Measurements from ENCODE around the gene SCAF4.
"Not testable (repeated sequence)": the region's sequence is repeated elsewhere in the genome, so short reads cannot be mapped to it uniquely, and the experiment has no call there.

The SCAF4 gene

DNA sequence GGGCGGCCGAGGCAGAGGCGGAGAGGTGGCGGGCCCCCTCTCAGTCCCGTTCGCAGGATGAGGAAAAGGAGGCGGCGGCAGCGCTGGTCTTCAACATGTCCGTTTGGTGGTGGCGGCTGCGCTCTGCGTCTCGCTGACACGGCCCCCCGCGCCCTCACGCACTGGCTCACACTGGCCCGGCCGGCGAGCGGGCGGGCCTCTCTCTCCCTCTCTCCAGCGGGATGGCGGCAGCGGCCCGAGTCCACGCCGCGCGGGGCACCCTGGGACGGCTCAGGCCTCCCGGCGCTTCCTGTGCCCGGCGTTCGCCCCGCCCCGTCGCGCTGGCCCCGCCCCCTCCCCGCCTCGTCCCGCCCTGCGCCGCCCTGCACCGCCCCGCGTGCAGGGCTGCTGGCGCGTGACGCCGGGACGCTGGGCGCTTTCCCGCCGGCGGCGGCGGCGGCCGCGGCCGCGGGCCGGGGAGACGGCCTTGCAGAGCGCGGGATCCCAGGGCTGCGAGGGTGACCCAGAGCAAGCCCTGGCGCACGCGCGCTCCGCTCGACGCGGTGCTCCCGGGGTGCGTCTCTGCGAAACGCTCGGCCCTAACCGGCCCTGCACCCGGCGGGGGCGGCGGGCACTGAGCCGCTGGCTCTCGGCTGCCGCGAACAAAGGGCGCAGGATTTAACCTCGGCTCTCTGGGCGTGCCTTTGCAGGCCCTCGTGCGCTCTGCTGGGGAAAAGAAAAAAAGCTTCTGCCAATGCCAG lies at the start of gene SCAF4:
TSS of gene SCAF4 (minus strand) at position 262 of the 740 bp plus-strand sequence. CDS start 426 bp downstream, outside the sequence.
- peak; percentile 92 for DNase-seq (ENCODE audit: low spot score)

DNA sequence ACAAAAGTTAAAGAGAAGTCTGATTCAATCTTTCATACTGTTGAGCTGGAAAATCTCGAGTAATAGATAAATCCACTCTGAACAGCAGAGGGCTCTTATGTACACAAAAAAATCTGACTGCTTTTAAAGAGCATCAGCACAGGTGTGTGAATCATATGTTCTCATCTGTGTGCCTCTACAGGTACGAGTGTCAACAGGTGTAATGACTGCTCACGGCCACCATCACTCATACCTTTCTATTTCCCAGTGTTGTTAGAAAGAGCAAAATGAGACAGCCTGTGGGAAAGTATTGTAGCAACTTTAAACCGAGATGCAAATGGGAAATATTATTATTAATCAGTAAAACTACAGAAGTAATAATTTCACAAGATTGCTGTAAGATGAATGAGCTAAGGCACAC lies 49.0 kb upstream of the SCAF4 start:
- no peak for DNase-seq (ENCODE audit: low spot score)

DNA sequence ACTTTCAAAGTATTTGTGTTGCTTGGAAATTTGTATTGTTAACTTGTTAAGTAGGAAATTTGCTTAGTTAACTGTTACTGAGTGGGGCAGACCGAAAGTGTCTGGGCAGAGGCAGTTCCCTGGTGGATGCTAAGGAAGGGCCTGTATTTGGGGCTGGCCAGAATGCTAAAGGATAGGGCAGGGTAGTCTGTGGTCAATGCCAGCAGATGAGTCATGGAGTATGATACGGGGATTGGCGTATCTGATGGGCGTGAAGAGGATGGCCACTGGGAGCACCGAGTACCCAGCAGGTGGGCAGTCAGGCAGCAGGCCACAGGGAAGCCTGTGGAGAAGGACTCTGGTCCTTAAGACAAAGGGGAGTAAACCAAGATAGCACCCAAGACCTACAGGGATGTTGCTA lies 46.6 kb upstream of the SCAF4 start:
- DNase-seq (ENCODE audit: low spot score): no peak

DNA sequence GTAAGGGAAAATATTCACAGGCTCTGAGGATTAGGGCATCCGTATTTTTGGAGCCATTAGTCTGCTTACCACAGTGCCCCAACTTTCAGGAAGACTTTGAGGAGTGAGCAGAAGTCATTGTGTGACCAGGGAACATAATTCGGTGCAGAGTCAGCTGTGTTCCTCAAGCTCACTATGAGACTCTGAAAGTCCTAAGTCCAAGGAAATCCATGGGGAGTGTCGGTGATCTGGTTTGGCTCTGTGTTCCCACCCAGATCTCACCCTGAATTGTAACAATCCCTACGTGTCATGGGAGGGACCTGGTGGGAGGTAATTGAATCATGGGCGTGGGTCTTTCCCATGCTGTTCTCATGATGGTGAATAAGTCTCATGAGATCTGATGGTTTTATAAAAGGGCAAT lies 45.9 kb upstream of the SCAF4 start:
- DNase-seq (ENCODE audit: low spot score): no peak

DNA sequence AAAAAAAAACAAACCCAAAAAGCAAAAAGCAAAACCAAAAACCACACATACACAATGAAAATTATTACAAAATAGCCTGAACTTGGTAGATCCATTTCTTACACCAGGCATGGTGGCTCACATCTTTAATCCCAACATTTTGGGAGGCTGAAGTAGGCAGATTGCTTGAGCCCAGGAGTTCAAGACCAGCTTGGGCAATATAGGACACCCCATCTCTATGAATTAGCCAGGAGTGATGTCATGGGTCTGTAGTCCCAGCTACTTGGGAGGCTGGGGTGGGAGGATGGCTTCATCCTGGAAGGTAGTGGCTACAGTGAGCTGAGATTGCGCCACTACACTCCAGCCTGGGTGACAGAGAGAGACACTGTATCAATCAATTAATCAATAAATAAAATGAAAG lies 42.1 kb upstream of the SCAF4 start:
- DNase-seq (ENCODE audit: low spot score): no peak

DNA sequence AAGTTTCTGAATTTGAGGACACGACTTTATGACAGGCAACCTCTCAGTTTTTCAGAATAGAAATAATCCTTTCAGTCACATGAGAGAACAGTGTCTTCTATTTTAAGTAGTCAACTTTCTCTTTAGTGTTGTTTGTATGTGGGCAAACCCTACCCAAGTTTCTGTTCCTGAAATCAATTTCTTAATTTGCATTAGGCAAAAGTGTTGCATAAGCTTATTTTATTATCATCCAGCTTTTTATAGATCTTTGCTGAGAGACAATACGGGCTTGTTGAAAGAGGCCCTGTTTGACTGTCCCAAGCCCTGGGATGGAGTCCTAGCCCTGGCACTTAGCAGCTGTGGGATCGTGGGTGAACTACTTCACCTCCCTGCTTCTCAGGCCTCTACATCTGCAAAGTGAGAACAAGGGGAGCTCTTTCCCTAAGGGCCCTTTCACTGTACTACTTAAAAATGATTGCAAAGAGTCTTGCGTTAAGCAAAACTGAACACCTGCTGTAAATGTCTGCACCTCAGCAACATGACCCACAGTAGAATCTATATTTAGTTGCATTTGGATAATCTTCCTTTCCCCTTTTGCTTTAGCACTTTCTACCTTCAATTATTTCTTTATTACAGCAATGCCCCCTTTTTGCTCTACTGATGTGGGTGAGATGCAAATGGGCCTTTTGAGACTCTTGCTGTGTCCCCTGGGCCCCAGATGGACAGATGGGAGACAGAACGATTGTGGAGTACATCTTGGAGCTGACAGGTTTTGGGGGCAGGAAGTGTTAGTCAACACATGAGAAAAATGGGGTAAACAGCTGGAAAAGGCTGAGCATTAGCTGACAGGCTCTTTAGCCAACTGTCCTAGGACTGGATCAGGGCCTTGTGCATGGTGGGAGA lies 41.0 kb upstream of the SCAF4 start:
- DNase-seq (ENCODE audit: low spot score): no peak

DNA sequence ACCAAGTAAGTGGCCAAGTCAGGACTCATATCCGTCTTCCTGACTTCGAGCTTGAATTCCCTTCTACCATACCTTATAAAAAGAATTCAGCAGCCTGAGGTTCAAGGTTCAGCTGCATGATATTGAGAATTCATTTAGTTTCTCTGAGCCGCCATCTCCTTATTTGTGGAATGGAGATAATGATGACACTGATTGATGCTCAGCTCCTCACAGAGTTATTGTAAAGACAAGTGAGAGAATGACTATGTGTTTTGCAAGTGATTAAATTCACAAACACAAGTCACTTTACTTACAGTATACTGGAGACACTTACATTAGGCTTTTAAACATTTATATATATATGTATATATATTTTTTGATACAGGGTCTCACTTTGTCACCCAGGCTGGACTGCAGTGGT lies 39.8 kb upstream of the SCAF4 start:
- no peak for DNase-seq (ENCODE audit: low spot score)

DNA sequence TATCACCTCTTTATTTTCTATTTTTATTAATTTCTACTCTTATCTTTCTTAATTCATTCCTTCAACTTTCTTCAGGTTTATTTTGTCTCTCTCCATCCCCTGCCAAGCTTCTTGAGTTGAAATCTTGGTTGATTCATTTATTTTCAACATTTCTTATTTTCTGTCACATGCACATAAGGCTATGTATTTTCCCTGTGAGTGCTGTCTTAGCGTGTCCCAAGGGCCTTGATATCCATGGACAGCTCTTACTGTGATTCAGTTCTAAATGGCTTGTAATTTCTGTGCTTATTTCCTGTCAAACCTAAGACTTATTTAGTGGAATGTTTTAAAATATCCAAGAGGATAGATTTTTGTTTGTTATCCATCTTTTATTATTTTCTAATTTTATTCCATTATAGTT lies 36.8 kb upstream of the SCAF4 start:
- no peak for DNase-seq (ENCODE audit: low spot score)

DNA sequence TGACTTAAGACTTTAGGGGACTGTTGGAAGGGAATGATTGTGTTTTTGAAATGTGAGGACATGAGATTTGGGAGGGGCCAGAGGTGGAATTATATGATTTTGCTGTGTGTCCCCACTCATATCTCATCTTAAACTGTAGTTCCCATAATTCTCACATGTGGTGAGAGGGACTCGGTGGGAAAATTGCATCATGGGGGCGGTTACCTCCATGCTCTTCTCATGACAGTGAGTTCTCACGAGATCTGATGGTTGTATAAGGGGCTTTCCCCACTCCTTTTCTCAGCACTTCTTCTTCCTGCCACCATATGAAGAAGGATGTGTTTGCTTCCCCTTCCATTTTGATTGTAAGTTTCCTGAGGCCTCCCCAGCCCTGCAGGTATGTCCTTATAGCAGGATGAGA lies 35.0 kb upstream of the SCAF4 start:
- no peak for DNase-seq (ENCODE audit: low spot score)

DNA sequence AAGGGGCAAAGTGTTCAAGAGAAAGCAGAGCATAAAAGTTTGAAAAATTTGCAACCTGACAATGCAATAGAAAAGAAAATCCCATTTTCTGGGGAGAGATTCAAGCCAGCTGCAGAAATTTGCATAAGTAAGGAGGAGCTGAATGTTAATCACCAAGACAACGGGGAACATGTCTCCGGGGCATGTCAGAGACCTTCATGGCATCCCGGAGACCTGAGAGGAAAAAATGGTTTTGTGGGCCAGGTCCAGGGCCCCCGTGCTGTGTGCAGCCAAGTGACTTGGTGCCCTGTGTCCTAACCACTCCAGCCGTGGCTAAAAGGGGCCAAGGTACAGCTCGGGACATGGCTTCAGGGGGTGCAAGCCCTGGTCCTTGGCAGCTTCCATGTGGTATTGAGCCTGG lies 33.9 kb upstream of the SCAF4 start:
- not testable (repeated sequence) for DNase-seq (ENCODE audit: low spot score)

- DNase-seq (ENCODE audit: low spot score): no peak
Measured at GRCh38 chr21:31760931-31761330, 29.0 kb upstream of the SCAF4 start.

DNA sequence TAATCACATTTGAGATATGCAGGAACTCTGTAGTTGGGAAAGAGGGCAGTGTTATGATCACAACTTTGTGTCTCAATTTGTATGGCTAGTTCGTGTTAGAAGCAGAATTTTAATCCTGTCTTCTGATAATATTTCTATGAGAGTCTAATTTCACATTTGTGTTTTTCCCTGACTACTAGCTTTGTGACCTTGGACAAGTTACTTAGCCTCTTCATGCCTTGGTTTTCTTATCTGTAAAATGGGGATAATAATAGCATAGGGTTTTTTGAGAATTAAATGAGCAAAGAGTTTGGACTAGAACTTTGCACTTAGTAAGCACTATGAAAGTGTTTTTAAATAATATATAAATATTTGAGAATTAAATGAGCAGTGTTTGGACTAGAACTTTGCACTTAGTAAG lies 24.9 kb upstream of the SCAF4 start:
- DNase-seq (ENCODE audit: low spot score): no peak

GRCh38 chr21:31755027-31755426 lies 23.1 kb upstream of the SCAF4 start:
- no peak for DNase-seq (ENCODE audit: low spot score)

- DNase-seq (ENCODE audit: low spot score): no peak
Measured at GRCh38 chr21:31754708-31754960, 22.7 kb upstream of the SCAF4 start.

- no peak for DNase-seq (ENCODE audit: low spot score)
Measured at GRCh38 chr21:31753949-31754707, 22.2 kb upstream of the SCAF4 start.

- no peak for DNase-seq (ENCODE audit: low spot score)
Measured at GRCh38 chr21:31752967-31753366, 21.0 kb upstream of the SCAF4 start.

- DNase-seq (ENCODE audit: low spot score): no peak
Measured at GRCh38 chr21:31752352-31752751, 20.4 kb upstream of the SCAF4 start.

- DNase-seq (ENCODE audit: low spot score): no peak
Measured at GRCh38 chr21:31750843-31751242, 18.9 kb upstream of the SCAF4 start.

DNA sequence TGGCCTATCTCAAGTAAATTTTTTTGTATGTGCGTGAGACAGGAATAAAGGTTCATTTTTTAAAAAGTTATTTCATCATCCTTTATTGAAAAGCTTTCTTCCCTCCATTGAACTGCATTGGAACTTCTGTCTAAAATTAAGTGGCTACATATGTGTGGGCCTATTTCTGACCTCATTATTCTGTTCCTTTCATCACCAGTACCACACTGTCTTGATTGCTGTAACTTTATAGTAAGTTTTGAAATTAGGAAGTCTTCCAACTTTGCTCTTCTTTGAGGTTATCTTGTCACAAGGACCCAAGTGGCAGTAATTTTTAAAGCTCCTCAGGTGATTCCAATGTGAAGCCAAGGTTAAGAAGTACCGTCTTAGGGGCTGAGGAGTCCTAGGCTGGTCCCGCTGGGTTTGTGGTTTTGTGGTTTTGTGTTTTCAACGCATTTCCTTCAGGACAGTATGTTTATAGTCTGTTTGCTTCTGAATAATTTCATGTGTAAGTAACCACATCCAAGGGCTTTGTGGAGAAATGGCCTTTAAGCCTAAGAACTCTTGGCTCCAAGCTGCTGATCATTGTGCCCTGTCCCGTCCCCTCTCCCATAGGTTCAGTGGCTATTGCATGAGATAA lies 12.4 kb upstream of the SCAF4 start:
- no peak for DNase-seq (ENCODE audit: low spot score)

- DNase-seq (ENCODE audit: low spot score): no peak
Measured at GRCh38 chr21:31743712-31744111, 11.8 kb upstream of the SCAF4 start.

- no peak for DNase-seq (ENCODE audit: low spot score)
Measured at GRCh38 chr21:31741116-31741515, 9.2 kb upstream of the SCAF4 start.

- peak; percentile 54 for DNase-seq (ENCODE audit: low spot score)
Measured at GRCh38 chr21:31737586-31738397, 5.9 kb upstream of the SCAF4 start.

Measured in hematopoietic multipotent progenitor cell treated with erythropoietin and hydrocortisone succinate and interleukin-3 and kit ligand, for 17 days (in vitro differentiated cells).